HAP-1 (cell line): ENCODE results near the gene ELN.

ENCODE experiments used
- DNase-seq, 2 experiments: peaks; one replicate each; pipeline ENCODE4 v3.0.0-alpha.2; 2016 to 2020; ENCODE audit warnings: low spot score in 2 of 2
- H3K27me3 ChIP-seq: fragments of 250-450 bp; sonication (Bioruptor Pico); 2 replicates; pipeline ENCODE4 v1.5.1; 2020; ENCODE audit warnings: low read depth, mild to moderate bottlenecking, moderate library complexity
- H3K36me3 ChIP-seq: fragments of 250-450 bp; sonication (Bioruptor Pico); replicated peaks from 2 replicates; pipeline ENCODE4 v1.5.1; 2020; ENCODE audit warnings: mild to moderate bottlenecking
- H3K4me1 ChIP-seq: fragments of 250-450 bp; sonication (Bioruptor Pico); 2 replicates; pipeline ENCODE4 v1.5.1; 2020; ENCODE audit warnings: mild to moderate bottlenecking
- H3K4me3 ChIP-seq: fragments of 250-450 bp; sonication (Bioruptor Pico); 2 replicates; pipeline ENCODE4 v1.5.1; 2020; ENCODE audit warnings: mild to moderate bottlenecking, moderate library complexity
- H3K9me3 ChIP-seq: fragments of 250-450 bp; sonication (Bioruptor Pico); 2 replicates; pipeline ENCODE4 v1.5.1; 2020; ENCODE audit warnings: mild to moderate bottlenecking, moderate library complexity
- in situ Hi-C: fragments of 300-500 bp; cut with MboI; formaldehyde crosslinking; loops from 3 replicates; pipeline ENCODE4 v1.14.3; 2020; ENCODE audit warnings: low sequenced_read_pairs, inconsistent platforms, mixed read lengths

Gene ELN

GRCh38 chr7:73994023-73994422 lies 34.0 kb upstream of the ELN start:
- Histone ChIP-seq H3K9me3 (no peaks in the 10 kb centered on the region; the same call in 1 of the 2 replicates), H3K27me3 (no peaks in the 10 kb centered on the region), H3K4me1 (no peaks in the 10 kb centered on the region), H3K36me3 (no peaks in the 10 kb centered on the region), H3K4me3 (no peak overlapping the region)
- DNase-seq, result no peak
- in situ Hi-C loops, result no loop called here

- Histone ChIP-seq H3K4me3 (no peak overlapping the region), H3K27me3 (no peaks in the 10 kb centered on the region), H3K36me3 (no peaks in the 10 kb centered on the region), H3K4me1 (no peaks in the 10 kb centered on the region), H3K9me3 (no peaks in the 10 kb centered on the region; the same call in 1 of the 2 replicates)
- DNase-seq, result no peak
- in situ Hi-C loops, result no loop called here
These were observed 33.2 kb upstream of the ELN start for GRCh38 chr7:73994761-73995160.

- no peak for DNase-seq
- H3K4me3 ChIP-seq, result no peak overlapping the region
These were observed 32.6 kb upstream of the ELN start for GRCh38 chr7:73995330-73995729.

GRCh38 chr7:73995821-73996511 lies 32.0 kb upstream of the ELN start:
- H3K4me1 ChIP-seq, result no peaks in the 10 kb centered on the region
- in situ Hi-C loops, result no loop called here
- no peak for DNase-seq
- no peaks in the 10 kb centered on the region; the same call in 1 of the 2 replicates for H3K9me3 ChIP-seq
- no peak overlapping the region for H3K4me3 ChIP-seq
- H3K27me3 ChIP-seq, result no peaks in the 10 kb centered on the region
- H3K36me3 ChIP-seq, result no peaks in the 10 kb centered on the region

More at GRCh38 chr7:73995330-73995729, 32.6 kb upstream of the ELN start:
- Histone ChIP-seq H3K27me3 (no peaks in the 10 kb centered on the region), H3K36me3 (no peaks in the 10 kb centered on the region), H3K4me1 (no peaks in the 10 kb centered on the region), H3K9me3 (no peaks in the 10 kb centered on the region; the same call in 1 of the 2 replicates)
- in situ Hi-C loops, result no loop called here

GRCh38 chr7:73997056-73997455 lies 30.9 kb upstream of the ELN start:
- in situ Hi-C loops, result no loop called here
- Histone ChIP-seq H3K36me3 (no peaks in the 10 kb centered on the region), H3K4me3 (no peak overlapping the region), H3K4me1 (no peaks in the 10 kb centered on the region), H3K27me3 (no peaks in the 10 kb centered on the region), H3K9me3 (no peaks in the 10 kb centered on the region; the same call in 1 of the 2 replicates)
- no peak for DNase-seq

- DNase-seq, result no peak
- H3K4me1 ChIP-seq, result no peaks in the 10 kb centered on the region
- no peak overlapping the region for H3K4me3 ChIP-seq
- in situ Hi-C loops, result no loop called here
- H3K9me3 ChIP-seq, result no peaks in the 10 kb centered on the region; the same call in 1 of the 2 replicates
- H3K36me3 ChIP-seq, result no peaks in the 10 kb centered on the region
- no peaks in the 10 kb centered on the region for H3K27me3 ChIP-seq
These were observed 28.1 kb upstream of the ELN start for GRCh38 chr7:73999664-74000435.

- in situ Hi-C loops, result no loop called here
- no peaks in the 10 kb centered on the region for H3K9me3 ChIP-seq
- H3K4me3 ChIP-seq, result no peak overlapping the region
- H3K36me3 ChIP-seq, result no peaks in the 10 kb centered on the region
- no peaks in the 10 kb centered on the region for H3K4me1 ChIP-seq
- DNase-seq, result no peak
- H3K27me3 ChIP-seq, result no peaks in the 10 kb centered on the region
These were observed 27.4 kb upstream of the ELN start for GRCh38 chr7:74000489-74001149.

- in situ Hi-C loops, result no loop called here
- H3K4me3 ChIP-seq, result no peak overlapping the region
- no peaks in the 10 kb centered on the region for H3K9me3 ChIP-seq
- DNase-seq, result no peak
- no peaks in the 10 kb centered on the region for H3K4me1 ChIP-seq
- H3K36me3 ChIP-seq, result no peaks in the 10 kb centered on the region
- H3K27me3 ChIP-seq, result no peaks in the 10 kb centered on the region
These were observed 26.9 kb upstream of the ELN start for GRCh38 chr7:74001150-74001494.

- no peaks in the 10 kb centered on the region for H3K27me3 ChIP-seq
- H3K4me3 ChIP-seq, result no peak overlapping the region
- no peaks in the 10 kb centered on the region for H3K9me3 ChIP-seq
- H3K36me3 ChIP-seq, result no peaks in the 10 kb centered on the region
- no peak for DNase-seq
- in situ Hi-C loops, result no loop called here
- H3K4me1 ChIP-seq, result no peaks in the 10 kb centered on the region
These were observed 25.4 kb upstream of the ELN start for GRCh38 chr7:74002474-74003017.

GRCh38 chr7:74003621-74004020 lies 24.4 kb upstream of the ELN start:
- H3K4me3 ChIP-seq, result no peak overlapping the region
- no peak for DNase-seq
- H3K36me3 ChIP-seq, result no peaks in the 10 kb centered on the region
- no peaks in the 10 kb centered on the region for H3K9me3 ChIP-seq
- H3K27me3 ChIP-seq, result no peaks in the 10 kb centered on the region
- no peaks in the 10 kb centered on the region for H3K4me1 ChIP-seq
- in situ Hi-C loops, result no loop called here

- H3K27me3 ChIP-seq, result no peaks in the 10 kb centered on the region
- H3K9me3 ChIP-seq, result no peaks in the 10 kb centered on the region
- in situ Hi-C loops, result no loop called here
- DNase-seq, result no peak
- H3K36me3 ChIP-seq, result no peaks in the 10 kb centered on the region
- H3K4me3 ChIP-seq, result no peak overlapping the region
- no peaks in the 10 kb centered on the region for H3K4me1 ChIP-seq
These were observed 21.9 kb upstream of the ELN start for GRCh38 chr7:74006032-74006431.

- no peaks in the 10 kb centered on the region for H3K4me1 ChIP-seq
- DNase-seq, result no peak
- H3K27me3 ChIP-seq, result no peaks in the 10 kb centered on the region
- no peaks in the 10 kb centered on the region for H3K9me3 ChIP-seq
- no peak overlapping the region for H3K4me3 ChIP-seq
- in situ Hi-C loops, result no loop called here
- no peaks in the 10 kb centered on the region for H3K36me3 ChIP-seq
These were observed 21.3 kb upstream of the ELN start for GRCh38 chr7:74006451-74007241.

GRCh38 chr7:74007242-74007567 lies 20.8 kb upstream of the ELN start:
- no peak for DNase-seq
- no peaks in the 10 kb centered on the region for H3K36me3 ChIP-seq
- in situ Hi-C loops, result no loop called here
- no peak overlapping the region for H3K4me3 ChIP-seq
- H3K9me3 ChIP-seq, result no peaks in the 10 kb centered on the region
- H3K4me1 ChIP-seq, result no peaks in the 10 kb centered on the region
- no peaks in the 10 kb centered on the region for H3K27me3 ChIP-seq
